ENCODE results near the gene CCIN.
A peak's percentile ranks its signal among the peaks of the same experiment; 100 is the strongest.
"Not testable (repeated sequence)": the region's sequence is repeated elsewhere in the genome, so short reads cannot be mapped to it uniquely, and the experiment has no call there.

The CCIN gene

DNA sequence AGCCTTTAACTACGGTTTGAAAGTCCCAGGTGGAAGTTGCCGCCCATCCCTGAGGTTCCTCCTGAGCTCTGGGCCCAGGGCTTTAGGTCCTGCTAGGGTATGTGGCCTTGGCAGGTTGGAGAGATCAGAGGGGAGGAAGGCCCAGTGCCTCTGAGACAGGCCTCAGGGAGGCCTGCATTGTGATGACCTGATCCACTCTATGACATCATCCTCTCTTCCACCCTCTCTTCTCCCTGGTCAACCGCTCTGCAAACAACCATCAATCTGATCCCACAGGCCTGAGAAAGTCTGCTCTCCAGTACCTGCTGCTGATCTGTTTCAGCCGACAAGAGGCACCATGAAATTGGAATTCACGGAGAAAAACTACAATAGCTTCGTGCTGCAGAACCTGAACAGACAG lies at the start of gene CCIN:
Gene CCIN, plus strand, starts transcription at position 223 of the 400 bp plus-strand sequence. Its CDS starts 115 bp downstream, at position 338.
- no peak for DNase-seq

DNA sequence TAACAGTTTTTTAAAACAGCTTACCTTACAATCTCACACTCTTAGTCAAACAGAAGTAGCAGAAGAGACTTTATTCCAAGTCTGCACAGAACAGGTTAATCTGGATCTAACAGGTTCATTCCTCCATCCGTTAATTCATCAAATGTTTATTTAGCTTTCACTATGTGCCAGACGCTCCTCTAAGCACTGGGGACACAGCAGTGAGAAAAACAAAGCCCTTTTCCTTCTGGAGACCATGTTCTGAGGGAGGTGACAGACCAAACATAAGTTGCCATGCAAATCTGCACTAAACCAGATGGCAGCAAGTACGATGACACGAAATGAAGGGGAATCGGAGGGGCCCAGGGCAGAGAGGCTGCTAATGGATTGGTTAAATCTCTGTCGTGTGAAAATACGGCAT lies 49.7 kb upstream of the CCIN start:
- DNase-seq, result no peak

GRCh38 chr9:36120705-36121104 lies 48.5 kb upstream of the CCIN start:
- DNase-seq, result no peak

DNA sequence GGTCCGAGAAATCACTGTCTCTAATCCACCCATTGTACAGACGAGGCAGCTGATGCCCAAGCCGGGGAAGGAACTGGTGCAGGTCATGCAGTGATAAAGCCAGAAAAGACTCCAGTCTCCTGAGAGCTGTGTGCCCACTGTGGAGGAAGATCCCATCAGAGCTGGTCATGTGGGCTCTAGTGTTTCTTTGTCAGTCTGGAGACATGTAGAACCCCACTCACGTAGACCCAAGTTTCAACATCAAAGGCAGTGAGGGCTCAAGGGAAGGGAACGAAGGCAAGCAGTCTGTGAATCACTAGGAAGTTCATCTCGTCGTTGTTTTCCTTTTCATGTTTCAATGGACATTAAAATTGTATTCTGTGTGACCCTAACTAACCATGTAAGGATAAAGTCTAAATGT lies 47.2 kb upstream of the CCIN start:
- DNase-seq, result no peak

DNA sequence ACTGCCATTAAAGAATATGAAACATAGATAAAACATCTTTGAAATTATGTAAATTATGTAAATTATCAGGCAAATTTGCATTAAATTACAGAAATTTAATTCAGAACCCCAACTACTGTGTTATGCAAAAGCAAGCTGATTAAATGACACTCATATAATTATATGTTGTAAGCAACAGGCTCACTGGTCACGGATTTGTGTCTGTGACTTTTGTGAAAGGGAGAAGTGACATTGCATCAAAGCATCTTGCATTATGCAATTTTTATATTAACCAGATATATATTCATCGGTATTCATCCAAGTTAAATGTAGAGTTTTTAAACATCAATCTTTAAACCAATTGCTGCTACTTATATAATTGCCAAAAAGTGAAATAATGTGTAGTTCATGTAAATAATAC lies 45.7 kb upstream of the CCIN start:
- DNase-seq, result no peak

DNA sequence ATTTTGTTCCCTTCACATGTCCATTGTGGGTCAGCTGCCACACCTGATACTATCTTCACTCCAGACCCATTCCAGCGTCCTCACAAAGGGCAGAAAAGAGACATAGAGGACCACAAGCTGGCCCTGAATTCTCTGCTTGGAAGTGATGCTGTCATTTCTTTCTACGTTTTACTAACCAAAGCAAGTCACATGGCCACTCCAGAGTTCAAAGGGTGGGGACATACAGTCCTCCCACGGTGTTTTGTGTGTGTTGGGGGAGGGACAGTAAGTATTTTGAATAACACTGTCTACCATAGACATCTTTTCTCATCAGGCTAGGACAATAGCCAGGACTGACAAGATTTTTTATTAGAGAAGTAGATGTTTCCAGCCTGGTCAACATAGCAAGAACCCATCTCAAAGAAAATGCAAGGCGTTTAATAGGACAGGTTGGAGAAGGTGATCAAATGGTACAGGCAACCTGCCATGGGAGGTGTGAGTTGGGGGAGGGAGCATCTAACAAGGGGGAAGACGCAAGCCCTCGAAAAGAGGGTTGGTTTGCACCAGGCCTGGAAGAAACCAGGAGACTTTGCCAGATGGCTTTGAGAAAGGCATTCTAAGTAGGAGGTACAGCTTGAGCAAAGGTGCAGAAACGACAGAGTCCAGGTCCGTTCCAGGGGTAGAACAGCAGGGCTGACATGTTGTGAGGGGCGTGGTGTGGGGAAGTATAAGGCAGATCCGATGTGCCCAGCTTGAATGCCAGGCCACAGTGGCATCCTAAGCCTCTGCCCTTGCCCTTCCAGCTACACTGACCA lies 43.9 kb upstream of the CCIN start:
- DNase-seq, result no peak

DNA sequence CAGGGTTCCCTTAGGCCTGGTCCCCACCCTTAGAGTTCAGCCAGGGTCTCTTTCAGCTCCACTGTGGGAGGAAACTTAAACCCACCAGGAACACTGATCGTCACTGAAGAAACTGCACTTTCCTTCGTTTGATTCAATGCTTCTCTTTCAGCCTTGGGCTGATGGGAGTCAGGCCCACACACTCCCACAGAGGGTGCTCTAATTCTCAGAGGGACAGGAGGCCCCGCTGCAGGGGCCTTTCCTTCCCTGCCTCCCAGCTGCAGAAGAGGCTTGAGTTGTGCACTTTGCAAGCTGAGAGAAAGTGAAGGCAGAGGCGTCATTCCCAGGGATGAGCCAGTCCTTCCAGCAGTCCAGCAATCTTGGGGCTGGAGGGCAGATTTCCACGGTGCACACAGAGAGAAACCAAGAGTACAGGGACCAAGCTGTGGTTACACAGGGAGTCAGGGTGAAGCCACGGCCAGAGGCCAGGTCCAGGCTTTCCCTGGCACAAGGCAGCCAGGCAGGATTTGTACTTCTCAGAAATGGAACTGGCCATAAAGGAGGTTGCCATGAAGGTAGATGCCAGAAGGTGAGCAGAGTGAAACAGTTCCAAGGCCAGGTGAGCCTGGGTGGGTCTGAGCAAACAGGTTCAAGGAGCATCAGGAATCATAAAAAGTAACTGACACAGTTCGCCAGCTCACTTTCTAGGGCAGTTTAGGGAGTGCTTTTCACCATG lies 43.0 kb upstream of the CCIN start:
- DNase-seq, result no peak

DNA sequence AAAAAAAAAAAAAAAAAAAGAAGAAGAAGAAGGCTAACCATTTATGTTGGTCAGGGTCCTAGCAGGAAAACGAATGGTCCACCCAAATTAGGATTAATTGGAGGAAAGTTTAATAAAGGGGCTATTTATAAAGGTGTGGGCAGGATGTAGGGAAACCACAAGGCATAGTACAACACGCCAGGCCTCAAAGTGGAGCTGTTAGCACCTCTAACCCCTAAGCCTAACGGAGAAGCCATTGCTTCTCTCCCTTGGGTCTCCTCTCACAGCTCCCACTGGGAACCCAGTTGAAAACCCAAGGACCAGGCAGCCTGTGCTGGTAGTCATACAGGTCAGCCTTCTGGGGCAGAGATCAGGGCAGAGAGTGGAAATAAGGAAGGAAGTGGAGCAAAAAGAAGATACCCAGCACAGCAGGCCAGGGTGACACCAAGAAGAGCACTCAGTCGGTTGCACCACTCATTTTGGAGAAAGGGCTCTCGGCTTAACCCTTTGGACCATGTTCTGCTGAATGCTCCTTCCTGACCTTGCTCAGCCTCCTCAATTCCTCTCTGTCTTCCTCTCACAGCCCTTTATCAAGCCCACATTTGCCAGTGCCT lies 41.4 kb upstream of the CCIN start:
- DNase-seq, result no peak

GRCh38 chr9:36128349-36128748 lies 40.8 kb upstream of the CCIN start:
- no peak for DNase-seq

GRCh38 chr9:36129139-36129538 lies 40.0 kb upstream of the CCIN start:
- no peak for DNase-seq

GRCh38 chr9:36131666-36132065 lies 37.5 kb upstream of the CCIN start:
- DNase-seq, result not testable (repeated sequence)

GRCh38 chr9:36132086-36132485 lies 37.1 kb upstream of the CCIN start:
- no peak for DNase-seq

DNA sequence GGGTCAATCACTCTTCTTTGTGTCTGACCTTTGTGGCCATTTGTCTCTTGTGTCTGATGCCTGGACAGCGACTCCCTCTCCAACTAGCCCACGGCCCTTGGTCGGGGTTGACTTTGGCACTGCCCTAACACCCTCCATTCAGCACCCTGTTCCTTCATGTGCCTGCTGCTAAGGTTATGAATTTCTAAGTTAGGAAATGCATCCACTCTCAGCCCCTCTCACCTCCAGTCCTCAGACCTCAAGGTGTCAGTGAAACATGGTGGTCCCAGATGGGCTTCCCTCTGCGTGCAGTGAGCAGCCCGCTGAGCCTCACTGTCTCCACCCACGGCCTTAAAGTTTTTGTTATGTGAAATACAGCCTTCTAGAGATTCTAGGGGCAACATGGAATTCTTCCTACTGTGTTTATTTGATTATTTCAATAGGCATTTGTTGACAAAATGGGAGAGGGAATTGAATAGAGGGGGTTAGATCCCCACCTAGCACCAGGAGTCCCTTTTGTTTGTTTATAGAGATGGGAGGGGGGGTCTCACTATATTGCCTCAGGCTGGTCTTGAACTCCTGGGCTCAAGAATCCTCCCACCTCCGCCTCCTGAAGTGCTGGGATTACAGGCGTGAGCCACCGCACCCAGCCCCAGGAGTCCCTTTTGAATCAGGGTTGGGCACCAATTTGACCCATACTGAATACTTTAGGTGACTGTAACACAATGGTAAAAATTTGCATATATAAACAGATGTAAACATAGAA lies 34.3 kb upstream of the CCIN start:
- DNase-seq, result no peak

- no peak for DNase-seq
These were observed 33.4 kb upstream of the CCIN start for GRCh38 chr9:36135741-36136271.

DNA sequence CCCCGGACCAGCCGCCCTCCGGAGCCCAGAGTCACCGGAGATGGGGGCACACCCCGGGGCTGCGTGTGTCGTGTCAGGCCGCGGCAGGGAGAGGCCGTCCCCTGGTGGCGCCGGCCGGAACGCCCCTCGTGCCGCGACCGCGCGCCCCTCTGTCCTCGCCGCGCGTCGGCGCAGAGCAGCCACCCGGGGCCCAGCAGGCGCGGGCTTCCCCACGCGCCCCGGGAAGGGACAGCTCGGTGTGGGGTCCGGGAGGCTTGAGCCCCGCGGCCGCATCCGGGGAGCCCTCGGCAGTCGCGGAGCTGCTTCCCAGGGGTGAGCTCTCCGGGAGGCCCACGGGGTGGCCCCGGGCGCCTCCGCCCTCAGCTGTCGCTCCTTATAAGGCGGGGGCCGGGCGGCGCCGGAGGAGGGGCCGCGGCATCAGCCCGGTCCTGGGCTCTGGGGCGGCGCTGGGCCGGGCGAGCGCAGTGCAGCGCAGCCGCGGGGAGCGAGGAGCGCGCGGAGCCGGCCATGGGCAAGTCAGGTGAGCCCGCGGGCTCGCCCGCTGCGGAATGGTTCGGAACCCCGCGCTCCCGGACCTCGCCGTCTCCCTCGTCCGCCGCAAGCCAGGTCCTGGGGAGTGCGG lies 32.8 kb upstream of the CCIN start, which contains the start of gene GLIPR2:
Gene GLIPR2, plus strand, starts transcription at position 462 of the 622 bp plus-strand sequence. Its CDS starts 46 bp downstream, at position 508.
- DNase-seq, result peak; percentile 17

DNA sequence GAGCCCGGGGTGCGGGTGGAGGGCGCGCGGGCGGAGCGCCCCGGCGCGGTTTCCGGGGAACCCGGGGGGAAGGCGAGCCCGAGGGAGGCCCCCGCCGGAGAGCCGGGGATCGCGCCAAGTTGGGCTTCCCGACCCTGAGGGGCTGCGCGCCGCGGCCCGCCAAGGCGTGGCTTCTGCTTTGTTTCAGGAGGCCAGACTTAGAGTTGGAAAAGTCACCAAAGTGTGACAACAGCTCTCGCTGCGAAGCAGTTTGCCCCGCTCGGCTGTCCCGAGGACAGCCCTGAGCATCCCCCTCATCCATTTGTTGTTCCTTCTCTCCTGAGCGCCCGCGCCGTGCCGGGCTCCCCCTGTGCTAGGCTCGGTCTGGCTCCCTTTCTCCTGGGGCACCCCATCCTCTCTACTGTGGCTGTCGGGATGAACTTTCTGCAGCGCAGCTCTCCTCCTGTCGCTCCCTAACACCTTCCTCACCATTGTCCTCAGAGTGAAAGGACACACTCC lies 32.2 kb upstream of the CCIN start:
- no peak for DNase-seq

DNA sequence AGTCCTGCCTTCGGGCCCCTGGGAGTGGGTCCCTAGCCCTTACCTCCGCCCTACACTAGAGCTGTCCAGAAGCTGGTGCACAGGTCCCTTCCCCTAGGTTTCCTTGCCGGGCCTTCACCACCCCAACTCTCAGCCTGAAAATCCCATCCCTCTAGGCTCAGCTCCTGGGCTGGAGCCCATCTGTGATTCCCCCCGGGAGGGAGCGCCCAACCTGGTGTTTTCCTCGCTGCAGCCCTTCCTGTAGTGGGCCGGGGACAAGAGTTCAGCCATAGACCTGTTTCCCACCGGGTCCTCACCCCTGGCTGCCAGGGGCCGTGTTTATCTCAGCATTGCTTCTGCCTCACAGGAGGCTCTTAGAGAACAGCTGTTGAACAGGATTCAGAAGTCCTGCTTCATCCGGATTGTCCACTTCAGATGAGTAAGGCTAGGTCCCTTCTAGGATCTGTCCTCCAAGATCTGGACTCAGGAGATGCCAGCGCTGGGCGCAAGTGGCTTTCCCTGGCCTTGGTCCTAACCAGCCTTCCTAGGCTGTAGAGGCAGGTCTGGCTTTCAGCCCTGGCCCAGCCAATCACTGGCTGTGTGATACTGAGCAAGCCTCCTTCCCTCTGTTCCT lies 31.7 kb upstream of the CCIN start:
- DNase-seq, result no peak

DNA sequence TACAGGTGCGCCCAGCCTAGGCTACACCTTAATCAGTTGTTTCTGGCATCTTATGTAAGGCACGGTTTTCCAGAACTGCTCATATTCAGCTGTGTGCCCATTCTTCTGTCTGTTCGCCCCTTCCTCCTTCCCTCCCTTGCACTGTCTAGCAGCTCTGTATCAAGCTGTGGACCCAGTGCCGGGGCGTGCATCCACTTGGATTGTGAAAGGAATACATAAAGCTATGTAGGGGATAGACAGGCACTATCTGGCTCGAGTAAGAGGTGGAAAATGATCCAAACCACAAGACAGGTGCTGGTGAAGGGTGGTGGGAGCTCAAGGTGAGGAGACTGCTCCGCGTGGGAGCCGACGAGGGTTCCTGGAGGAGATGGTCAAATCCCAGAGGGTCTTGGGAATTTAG lies 30.7 kb upstream of the CCIN start:
- DNase-seq, result no peak

DNA sequence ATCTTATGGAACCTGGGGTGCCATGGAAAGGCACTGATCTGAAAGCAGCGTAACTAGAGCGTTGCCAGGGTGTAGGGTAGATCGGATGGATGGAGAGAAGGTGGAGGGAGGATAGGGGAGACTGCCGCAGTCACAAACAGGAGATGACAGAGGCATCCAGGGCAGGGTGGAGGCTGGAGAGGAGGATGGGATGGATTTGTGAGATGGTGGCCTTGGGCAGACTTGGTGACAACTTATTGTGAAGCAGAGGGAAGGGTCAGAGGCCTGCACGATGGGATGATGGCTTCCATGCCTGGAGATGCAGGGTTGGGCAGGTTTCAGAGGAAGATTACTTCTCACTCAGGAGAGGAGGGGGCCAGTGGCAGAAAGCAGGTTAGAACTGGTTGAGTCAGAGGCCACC lies 30.3 kb upstream of the CCIN start:
- no peak for DNase-seq

DNA sequence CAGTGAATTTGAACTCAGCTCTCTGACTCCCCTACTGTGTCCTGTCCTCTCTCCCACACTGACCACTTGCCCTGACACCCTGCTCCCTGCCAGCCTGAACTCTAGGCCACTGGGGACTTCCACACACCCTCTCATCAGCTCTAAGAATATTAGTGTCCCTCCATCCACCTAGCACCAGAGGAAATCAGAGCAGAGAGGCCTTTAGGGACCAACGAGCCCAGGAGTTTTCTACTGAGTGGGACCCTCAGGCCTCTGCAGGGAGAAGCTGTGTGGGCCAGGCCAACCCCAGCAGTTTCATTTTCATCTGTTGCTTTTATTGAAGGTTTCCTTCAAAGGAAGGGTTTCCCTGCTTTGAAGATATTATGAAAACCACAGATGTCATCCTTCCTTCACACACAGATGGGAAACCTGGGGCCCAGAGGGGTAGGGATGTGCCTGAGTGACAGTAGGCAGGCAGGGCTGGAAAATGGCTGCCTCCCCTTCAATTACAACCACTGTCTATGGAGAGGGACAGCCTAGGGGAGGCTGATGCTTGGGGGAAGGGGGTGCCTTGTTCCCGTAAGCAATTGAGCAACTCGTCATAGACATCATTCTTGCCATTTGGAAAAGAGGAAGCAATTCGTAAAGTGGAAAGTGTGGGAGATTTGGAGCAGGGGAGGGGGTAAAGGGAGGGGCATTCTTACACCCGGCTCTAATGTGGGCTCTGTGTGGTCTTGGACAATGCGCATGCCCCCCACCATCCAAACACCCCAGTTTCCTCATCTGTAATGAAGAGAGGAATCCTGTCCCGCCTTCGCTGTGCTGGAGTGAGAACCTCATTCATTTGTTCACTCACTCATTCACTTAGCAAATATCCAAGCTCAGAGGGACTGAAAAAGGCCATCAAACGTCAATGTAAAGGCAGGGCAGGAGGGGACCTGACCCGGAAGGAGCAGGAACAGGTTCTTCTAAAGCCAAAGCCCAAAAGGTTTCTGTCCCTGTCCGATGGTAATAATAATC lies 28.8 kb upstream of the CCIN start:
- no peak for DNase-seq

DNA sequence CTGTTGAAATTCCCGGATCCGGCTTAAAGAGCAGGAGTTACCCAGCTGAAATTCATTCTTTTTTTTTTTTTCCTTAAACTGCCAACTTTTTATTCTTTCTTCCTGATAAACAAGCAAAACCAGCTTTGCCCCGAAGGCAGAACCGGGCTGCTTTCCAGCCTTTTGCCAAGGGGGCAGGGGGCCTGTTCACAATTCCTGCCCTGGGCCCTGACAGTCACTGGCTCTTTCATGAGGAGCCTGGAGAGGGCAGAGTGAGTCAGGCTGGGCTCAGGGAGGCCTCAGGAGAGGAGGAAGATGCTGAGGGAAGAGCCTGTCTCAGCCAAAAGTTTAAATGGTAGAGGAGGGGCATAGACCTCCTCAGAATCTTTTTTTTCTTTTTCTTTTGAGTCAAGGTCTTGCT lies 27.9 kb upstream of the CCIN start:
- no peak for DNase-seq

Measured in NCI-H748 treated with DMSO at 0.1 percent for 48 hours (cell line).